GM19372 (cell line): ENCODE results near the gene ABCC5.

Experiments
- ATAC-seq: cut with Tn5 transposase; IDR thresholded peaks from one replicate; pipeline ENCODE4 v1.9.1; 2021; ENCODE audit warnings: mild to moderate bottlenecking, low read depth, moderate library complexity; ENCODE audit not compliant: unreplicated experiment

ABCC5 gene

DNA sequence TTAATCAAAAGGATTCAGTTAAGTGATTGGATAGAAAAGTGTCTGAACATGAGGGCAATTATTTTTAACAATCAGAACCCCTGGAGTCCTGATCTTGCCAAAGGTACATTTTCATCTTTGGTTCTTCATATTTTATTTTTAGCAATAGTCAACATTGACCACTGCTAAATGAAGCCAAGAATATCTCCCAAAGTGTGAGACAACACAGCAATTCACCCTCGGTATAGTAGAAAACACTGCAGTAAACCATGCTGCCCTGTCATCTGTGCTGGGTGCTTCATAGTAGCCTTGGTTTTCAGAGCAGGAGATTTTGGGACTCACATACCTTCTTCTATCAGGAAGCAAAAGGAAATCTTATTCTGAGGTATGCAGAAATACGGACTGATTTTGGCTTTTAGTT, 85.8 kb downstream of the ABCC5 start:
- no peak for ATAC-seq

DNA sequence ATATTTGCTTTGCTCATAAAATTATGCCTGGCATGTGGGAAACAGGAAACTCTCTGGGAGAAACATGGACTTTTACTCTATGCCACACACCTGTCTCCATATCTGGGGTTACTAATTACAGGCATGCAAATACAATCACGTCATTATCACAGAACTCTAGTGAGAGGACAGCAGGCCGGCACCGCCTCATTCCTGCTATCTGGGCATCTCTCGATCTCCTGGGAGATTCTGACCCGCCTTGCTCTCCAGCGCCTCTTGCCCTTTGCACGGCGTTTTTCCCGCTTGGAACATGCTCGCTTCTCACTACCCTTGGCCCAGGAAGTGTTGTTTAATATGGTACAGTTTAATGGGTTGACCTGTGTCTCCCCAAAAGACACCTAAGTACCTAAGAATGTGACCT, 87.6 kb downstream of the ABCC5 start:
- ATAC-seq: no peak

DNA sequence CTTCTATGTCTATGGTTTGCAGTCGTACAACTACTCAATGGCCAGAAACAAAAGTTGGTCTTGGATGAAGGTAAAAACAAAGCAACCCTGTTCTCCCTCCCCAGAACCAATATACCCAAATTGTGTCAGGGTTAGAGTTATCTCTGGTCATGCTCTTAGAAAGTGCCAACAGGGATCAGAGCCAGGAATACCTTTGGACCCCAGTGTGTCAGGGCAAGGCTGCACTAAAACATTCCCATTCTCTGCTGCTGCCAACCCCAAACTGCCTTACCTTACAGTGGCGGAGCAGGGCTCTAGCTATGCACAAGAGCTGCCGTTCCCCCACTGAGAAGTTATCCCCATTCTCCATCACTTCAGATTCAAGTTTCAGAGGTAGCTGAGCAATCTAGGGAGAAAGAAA, 90.6 kb downstream of the ABCC5 start:
- no peak for ATAC-seq

DNA sequence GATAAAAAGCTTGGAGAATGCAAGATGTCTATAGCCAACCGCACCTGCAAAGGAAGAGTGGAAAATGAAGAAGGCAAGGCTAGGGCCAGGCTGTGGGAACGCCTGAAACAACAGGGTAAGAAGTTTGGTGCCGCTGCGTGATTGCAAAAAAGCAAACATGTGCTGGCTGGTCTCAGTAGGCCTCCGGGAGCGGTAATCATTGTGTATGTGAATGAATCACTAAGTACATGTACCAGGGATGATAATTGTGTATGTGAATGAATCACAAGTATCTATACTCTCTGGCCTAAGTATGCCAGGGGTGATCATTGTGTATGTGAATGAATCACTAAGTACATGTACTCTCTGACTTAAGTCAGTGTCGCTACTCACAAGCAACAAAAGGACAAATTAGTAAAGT, 92.7 kb downstream of the ABCC5 start:
- ATAC-seq: no peak

DNA sequence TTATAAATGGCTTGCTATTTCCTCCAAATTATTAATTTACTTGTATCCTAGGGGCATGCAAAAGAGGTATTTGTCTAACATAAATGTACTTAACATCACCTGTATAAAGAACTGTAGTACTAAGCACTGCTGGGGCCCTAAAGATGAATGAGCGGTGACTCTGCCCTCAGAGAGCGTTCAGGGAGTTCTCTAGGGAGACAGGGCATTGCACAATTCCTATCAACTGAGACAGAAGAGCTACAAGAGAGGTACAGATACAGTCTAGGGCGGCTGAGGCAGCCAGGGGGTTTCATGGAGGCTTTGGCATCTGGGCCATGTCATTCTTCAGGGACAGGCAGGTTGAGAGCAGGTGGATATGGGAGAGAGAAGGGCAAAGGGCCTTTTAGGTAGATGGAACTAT, 93.1 kb downstream of the ABCC5 start:
- no peak for ATAC-seq

DNA sequence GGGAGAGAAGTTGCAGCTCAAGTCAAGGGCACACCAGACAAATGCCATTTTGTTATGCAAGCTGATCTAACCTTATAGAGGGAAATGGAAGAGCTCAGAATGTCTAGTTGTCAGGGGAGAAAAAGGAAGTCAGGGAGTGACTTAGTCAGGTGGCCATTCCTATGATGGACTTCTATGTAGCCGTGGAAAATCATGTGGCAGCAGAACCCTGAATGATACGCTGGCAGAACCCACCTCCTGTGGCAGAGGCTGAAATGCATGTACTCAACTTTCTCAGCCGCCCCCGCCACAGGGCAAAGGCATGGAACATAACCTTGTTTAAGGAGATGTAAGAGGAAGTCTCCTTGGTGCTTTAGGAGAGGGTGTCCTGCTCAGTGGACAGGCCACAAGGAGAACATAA, 95.3 kb downstream of the ABCC5 start:
- ATAC-seq: no peak

DNA sequence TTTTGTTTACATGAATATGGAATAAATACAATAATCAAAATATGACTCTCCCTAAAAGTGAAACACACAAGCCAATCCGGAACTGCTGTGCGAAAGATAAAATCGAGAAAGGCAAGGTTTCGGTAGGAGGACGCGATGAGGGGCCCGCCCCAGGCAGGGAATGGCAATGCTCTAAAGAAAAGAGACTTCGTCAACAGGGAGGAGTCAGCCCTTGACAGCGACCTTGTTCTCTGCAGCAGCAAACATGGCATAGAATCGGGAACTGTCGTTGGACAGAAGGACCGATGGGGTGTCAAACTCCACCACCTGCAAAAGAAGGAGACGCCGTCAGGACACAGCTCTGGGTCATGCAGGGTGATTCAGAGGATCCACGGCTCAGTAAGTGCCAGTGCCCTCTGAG, 96.6 kb downstream of the ABCC5 start:
- ATAC-seq: no peak

DNA sequence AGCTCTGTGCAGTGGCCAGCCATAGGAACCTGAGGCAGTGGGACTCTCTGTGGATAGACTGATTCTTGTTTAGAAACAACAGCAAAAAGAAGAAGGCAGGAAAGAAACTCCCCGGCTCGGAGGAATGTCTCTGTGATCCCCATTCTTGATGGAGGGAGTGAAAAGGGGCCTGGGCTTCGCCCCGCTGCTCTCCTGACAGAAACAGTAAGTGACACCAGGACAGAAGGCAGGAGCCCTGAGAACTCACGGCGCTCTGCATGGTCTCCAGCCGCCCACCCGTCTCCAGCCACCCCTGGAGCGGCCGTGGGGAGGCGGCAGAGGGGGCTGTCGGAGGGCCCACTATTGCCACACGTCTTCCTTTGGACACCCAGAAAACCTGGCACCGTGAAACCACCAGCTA, 97.3 kb downstream of the ABCC5 start:
- no peak for ATAC-seq

DNA sequence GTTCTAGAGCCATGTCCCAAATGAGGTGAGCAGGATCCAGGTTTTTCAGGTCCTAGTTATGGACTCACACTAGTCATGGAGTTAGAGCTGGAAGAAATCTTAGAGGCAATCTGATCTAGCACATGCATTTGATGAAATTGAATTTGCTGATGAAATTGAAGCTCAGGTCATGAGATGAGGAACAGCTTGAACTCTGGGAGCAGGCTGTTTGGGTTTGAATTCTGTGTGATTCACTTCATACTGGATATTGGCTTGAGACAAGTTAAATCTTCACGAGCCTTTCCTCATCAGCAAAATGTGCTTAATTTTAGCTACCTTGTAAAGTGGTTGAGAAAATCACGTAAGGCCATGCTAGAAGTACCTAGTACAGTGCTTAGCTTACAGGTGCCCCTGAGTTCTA, 99.5 kb downstream of the ABCC5 start:
- ATAC-seq: no peak

DNA sequence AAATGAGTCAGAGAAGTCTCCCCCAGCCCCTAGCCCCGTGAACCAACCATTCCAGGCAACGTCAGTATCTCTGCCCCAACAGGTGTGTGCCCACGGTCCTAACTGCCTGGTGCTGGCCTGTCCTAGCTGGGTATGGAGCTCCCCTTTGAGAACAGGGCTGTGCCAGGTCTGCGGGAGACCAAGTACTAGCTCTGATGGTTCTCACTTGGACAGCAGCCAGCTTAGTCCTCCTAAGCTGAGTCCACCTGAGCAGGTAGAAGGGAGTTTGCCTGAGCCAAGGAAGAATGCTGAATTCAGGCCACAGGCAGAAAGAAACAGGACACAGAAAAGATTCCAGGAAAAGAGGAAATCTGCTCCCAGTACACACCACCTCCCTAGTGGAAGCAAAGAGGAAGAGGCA, 99.9 kb downstream of the ABCC5 start:
- no peak for ATAC-seq

DNA sequence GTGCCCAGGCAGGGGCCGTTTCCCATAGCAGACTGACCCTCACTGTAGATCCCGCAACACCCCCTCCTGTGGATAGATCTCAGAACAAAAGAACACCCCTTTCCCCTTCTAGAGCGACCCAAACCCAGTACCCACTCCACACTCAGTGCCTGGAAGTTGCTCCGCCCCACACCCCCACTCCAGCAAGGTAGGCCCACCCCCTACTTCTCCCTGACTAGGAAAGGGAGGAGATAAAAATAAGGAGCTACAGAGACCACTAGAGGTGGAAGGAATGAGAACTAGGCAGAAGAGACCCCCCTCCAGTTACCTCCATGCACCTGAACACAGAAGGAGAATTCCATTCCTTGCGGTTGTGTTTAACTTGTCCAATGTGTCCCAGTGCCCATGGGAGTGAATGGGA, 102.8 kb downstream of the ABCC5 start:
- no peak for ATAC-seq

DNA sequence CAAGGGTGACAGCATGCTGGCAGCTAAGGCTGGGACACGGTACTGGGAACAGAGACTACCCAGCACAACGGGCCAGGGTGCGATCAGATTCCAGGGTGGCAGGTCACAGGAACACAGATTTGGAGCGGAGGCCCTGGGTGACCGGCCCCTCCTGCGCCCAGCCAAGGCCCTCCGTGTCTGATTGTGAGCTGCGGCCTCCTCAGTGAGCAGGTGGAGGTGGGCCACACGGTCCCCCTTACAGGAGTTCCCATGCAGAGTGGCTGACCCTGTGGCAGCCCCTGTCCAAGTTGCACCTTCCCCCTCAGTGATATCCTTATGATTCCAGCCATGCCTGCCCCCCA, 104.1 kb downstream of the ABCC5 start:
- ATAC-seq: no peak

DNA sequence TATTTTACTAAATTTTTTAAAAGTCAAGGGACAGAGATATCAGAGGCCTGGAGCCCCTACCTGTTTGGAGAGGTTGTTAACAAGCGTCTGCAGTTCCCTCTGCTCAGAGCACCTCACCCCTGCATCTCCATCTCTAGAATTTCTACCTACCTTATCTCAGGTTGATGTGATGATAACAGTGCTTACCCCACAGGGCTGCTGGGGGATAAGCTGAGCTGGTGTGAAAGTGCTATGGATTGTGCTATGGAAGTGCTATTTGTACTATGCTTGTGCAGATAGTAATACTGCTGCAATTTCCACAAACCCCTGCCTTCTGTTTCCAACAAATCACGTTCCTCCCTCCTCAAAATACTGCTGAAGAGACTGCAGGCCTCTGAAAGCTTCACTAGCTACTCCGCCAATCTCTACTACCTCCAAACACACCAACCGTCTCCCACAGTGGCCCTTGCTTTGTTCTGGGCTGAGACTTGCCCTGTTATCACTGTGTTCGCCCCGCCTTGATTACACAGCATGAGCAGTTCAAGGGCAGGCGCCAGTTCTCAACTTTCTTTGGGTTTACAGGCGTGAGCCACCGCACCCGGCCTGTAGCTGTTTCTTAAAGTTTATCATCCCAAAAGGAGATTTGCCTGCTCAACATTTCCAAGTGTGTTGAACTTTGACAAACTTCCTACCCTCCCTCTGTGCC, 104.6 kb downstream of the ABCC5 start:
- ATAC-seq: no peak

DNA sequence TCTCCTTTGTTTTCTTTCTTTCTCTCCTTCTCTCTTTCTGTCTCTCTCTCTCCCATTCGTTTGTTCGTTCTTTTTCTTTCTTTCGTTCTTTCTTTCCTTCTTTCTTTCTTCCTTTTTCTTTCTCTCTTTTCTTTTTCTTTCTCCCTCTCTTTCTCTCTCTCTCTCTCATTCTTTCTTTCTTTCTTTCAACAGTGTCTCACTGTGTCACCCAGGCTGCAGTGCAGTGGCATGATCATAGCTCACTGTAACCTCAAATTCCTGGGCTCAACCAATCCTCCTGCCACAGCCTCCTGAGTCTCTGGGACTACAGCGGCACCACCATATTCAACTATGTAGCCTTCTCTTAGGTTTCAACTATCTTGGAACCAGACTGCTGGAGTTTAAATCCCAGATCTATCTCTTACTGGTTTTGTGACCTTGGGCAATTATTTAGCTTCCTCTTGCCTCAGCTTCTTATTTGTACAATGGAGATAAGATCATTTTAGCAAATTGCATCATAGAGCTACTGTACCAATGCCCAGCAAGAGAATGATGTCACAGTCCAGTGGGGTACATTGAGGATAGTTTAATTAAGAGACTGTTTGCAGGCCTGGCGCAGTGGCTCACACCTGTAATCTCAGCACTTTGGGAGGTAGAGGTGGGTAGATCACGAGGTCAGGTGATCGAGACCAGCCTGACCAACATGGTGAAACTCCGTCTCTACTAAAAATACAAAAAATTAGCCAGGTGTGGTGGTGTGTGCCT, 105.7 kb downstream of the ABCC5 start:
- ATAC-seq: no peak

DNA sequence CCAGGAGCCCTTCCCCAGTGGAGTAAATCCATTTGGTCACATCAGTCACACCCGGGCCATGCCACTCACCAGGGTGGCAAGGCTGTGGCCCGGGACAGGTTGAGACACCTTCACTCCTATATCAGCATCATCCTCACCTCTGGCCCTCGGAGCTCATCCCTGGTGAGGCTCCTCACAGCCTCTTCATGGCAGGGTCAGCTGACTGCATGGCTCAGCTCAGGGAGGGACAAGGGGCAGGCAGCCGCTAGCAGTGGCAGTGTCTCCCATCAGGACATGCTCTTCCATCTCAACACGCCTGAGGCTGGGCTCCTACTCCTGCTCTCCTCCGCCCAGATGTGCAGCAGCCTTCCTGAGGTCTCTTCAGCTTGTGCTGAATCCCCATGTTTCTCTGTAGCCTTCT, 106.6 kb downstream of the ABCC5 start:
- no peak for ATAC-seq

DNA sequence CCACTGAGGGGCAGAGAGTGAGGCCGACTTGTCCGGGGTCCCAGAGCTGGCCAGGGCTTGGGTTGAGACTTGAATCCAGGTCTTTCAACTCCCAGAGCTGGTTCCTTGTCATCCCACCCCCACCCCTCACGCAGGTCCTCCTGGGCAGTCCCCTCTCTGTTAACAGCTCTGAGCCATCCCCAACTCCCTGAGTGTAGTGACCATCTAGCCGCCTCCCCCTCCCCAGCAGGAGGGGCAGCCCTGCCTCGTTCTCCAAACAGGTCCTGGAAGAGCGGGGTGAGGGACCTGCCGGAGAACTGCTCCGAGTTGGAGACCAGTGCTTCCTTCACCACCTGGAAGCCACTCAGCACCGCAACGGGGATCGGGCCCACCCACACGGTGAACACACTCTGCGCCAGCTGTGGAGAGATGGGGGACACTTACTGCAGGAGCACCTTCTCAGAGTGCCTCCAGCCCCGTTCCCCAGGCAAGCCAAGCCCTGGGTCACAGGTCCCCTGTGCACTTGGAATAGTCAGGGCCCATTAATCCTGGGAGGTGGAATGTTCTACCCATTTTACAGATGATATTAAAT, 108.6 kb downstream of the ABCC5 start:
- ATAC-seq: no peak

DNA sequence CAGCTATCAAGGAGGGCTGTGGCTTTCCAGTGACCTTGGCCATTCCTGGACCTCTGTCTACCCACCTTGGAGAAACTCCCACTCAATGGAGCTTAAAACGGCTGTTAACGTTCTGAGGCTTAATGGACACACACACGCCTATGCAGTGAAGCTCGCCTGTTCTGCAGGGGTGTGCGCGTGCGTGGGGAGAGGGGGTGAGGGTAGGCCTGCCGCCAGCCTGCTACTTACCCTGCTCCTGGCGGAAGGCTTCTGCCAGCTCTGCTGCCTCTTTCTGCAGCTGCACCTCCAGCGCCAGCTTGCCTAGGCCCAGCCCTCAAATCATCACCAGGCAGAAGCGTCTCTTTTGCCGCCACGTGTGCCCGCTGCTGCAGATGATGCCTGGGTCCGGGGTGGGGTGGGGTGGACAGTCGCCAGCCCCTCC, 109.8 kb downstream of the ABCC5 start:
- no peak for ATAC-seq

DNA sequence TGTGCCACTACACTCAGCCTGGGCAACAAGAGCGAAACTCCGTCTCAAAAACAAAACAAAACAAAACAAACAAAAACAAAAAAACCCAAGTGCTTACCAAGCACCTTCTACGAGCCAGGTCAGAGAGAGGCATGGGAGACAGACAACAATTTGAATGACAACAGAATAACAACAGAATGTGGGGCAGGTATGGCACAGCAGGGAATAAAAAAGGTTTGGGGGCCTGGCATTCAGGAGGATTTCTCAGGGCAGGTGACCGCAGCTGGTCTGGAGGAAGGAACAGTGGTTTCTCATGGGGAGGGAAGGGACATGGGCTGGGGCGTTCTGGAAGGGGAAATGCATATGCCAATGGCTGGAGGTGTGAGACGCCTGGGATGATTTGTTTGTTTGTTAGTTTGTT, 110.5 kb downstream of the ABCC5 start:
- no peak for ATAC-seq

DNA sequence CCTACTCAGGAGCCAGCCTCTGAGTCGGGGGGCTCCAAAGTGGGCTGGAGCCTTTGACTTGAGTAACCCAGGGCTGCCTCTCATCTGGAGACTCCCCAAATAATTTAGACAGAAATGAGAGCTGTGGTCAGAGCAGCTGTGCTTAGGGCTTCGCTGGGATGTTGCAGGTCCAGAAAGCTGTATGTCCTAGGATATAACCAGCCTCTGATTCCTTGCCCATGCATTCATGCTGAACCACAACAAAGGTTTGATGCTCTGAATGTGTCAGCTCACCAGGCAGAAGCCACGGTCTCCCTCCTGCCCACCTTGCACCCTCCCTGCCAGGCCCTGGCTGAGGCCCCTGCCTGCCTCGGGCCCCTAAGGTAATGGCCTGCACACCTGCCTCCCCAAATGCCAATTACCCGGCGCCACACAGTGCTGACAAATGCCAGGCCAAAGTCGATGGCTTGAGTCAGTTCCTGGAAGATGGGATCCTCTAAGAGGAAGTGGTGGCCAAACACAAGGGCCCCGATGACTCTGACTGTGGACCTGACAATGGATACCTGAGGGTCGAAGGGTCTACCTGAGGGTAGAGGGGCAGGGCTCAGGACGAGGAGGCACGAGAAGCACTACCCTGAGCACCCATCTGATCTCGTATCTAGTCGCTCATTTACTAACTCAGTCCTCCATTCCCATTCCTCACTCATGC, 111.3 kb downstream of the ABCC5 start:
- ATAC-seq: no peak

DNA sequence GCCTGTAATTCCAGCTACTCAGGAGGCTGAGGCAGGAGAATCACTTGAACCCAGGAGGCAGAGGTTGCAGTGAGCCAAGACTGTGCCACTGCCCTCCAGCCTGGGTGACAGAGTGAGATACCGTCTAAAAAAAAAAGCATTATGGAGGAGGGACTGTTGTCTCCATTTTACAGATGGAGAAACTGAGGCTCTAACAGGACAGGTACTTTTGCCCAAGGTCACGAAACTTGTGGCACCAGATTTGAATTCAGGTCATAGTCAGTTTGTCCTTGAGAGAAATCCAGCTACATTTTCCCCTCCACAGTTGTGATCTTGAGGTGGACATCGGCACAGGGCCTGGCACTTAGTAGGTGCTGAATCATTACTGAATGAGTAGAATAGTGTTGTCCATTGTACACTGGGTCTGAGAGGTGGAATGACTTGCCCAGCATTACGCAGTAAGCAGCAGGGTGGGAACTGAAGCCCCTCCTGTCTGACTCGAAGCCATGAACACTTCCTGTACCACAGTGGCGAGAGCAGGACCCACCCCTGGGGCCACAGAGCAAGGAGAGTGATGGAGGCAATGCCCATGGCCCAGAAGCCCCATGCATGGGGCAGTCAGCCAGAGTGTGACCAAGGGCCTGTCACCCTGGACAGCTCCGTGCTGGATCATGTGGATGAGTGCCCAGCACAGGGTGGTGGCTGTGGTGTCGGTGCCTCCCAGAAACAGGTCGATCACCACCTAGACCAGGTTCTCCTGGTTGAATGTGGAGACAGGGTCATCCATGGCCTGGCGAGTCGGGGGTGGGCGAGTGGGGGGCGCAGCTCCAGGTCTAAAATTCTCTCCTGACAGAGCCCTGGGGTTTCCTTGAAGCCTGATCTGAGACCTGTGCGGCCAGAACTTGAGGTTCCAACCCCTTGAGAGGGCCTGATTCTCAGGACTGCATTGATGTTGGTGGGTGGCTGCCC, 112.6 kb downstream of the ABCC5 start:
- ATAC-seq: no peak
